Panc1 (cell line): ENCODE data around the gene GPSM1.

ENCODE experiments used
- POLR2AphosphoS5 ChIP-seq: IDR thresholded peaks from 2 replicates; pipeline ENCODE4 v1.6.1; 2012; ENCODE audit warnings: mild to moderate bottlenecking, low read depth, low read length, moderate library complexity
- SIN3A ChIP-seq: IDR thresholded peaks from 2 replicates; pipeline ENCODE4 v1.6.1; 2012; ENCODE audit warnings: low read depth, mild to moderate bottlenecking, low read length, moderate library complexity, borderline replicate concordance; ENCODE audit not compliant: insufficient read depth
- TCF7L2 ChIP-seq: IDR thresholded peaks from 2 replicates; pipeline ENCODE4 v1.6.1; 2011; ENCODE audit warnings: mild to moderate bottlenecking, low read depth, low read length, inconsistent platforms
- TF ChIP-seq, protein P1 (sequence below): fragments of 450-650 bp; IDR thresholded peaks from 2 replicates; pipeline ENCODE4 v1.5.1; 2017; ENCODE audit warnings: mild to moderate bottlenecking
- TF ChIP-seq, protein P2 (sequence below), 2 experiments: IDR thresholded peaks; 2 replicates each; pipeline ENCODE4 v1.6.1; 2011 to 2012; ENCODE audit warnings: low read depth in 2 of 2, control low read depth in 1 of 2, low read length in 1 of 2, mild to moderate bottlenecking in 1 of 2, moderate library complexity in 1 of 2; ENCODE audit not compliant: insufficient read depth in 1 of 2

DNA sequence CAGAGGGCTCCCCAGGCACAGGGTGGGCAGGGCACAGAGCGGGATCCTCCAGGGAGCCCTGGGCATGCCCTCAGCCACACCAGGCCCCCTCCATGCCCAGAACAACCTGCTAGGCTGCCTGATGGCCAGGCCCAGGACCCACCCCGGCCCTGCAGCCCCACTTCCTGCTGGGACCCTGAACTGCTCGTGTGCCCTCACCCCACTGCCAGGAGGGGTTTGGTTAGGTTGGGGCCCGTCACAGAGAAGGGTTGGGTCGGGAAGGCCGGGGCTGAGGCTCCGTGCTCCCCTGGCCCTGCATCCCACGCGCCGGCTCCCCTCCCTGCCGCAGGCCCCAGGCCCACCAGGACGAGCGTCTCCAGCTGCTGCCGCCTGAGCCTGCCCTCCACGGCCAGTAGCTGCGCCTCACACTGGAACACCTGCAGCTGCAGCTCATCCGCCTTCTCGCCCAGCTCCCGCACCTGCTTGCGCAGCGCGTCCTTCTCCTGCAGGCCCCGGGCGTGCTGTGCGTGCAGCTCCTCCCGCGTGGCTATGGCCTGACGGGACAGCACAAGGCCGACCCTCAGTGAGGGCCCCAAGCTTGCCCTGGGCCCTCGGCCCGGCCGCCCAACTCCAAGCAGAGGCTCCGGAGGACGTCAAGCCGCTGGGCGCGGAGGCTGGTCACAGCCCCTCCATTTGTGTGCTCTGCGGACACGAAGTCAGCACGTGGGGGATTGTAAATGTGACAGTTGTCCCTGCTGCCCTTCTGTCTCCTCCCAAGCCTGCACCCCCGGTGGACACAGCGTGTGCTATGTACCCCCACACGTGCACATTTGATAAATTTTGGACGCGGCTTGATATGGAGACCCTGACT is 40.2 kb downstream of the GPSM1 start:
- TF ChIP-seq TCF7L2 (no peak), POLR2AphosphoS5 (no peak), SIN3A (no peak)
- TF ChIP-seq, protein P1, sequence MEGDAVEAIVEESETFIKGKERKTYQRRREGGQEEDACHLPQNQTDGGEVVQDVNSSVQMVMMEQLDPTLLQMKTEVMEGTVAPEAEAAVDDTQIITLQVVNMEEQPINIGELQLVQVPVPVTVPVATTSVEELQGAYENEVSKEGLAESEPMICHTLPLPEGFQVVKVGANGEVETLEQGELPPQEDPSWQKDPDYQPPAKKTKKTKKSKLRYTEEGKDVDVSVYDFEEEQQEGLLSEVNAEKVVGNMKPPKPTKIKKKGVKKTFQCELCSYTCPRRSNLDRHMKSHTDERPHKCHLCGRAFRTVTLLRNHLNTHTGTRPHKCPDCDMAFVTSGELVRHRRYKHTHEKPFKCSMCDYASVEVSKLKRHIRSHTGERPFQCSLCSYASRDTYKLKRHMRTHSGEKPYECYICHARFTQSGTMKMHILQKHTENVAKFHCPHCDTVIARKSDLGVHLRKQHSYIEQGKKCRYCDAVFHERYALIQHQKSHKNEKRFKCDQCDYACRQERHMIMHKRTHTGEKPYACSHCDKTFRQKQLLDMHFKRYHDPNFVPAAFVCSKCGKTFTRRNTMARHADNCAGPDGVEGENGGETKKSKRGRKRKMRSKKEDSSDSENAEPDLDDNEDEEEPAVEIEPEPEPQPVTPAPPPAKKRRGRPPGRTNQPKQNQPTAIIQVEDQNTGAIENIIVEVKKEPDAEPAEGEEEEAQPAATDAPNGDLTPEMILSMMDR = no peak
- TF ChIP-seq, protein P2, sequence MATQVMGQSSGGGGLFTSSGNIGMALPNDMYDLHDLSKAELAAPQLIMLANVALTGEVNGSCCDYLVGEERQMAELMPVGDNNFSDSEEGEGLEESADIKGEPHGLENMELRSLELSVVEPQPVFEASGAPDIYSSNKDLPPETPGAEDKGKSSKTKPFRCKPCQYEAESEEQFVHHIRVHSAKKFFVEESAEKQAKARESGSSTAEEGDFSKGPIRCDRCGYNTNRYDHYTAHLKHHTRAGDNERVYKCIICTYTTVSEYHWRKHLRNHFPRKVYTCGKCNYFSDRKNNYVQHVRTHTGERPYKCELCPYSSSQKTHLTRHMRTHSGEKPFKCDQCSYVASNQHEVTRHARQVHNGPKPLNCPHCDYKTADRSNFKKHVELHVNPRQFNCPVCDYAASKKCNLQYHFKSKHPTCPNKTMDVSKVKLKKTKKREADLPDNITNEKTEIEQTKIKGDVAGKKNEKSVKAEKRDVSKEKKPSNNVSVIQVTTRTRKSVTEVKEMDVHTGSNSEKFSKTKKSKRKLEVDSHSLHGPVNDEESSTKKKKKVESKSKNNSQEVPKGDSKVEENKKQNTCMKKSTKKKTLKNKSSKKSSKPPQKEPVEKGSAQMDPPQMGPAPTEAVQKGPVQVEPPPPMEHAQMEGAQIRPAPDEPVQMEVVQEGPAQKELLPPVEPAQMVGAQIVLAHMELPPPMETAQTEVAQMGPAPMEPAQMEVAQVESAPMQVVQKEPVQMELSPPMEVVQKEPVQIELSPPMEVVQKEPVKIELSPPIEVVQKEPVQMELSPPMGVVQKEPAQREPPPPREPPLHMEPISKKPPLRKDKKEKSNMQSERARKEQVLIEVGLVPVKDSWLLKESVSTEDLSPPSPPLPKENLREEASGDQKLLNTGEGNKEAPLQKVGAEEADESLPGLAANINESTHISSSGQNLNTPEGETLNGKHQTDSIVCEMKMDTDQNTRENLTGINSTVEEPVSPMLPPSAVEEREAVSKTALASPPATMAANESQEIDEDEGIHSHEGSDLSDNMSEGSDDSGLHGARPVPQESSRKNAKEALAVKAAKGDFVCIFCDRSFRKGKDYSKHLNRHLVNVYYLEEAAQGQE (IDR thresholded peaks at IDR 0.05; ENCODE audit: insufficient read depth in 1 of 2, low read depth in 2 of 2, low read length in 1 of 2) = no peak
